DMS79 (cell line): ENCODE results near the gene SLC12A6.
"Not testable (repeated sequence)": the region's sequence is repeated elsewhere in the genome, so short reads cannot be mapped to it uniquely, and the experiment has no call there.

Experiments used
- DNase-seq: peaks from one replicate; lab custom pipeline; 2025; lab: John Stamatoyannopoulos, UW

The SLC12A6 gene

DNA sequence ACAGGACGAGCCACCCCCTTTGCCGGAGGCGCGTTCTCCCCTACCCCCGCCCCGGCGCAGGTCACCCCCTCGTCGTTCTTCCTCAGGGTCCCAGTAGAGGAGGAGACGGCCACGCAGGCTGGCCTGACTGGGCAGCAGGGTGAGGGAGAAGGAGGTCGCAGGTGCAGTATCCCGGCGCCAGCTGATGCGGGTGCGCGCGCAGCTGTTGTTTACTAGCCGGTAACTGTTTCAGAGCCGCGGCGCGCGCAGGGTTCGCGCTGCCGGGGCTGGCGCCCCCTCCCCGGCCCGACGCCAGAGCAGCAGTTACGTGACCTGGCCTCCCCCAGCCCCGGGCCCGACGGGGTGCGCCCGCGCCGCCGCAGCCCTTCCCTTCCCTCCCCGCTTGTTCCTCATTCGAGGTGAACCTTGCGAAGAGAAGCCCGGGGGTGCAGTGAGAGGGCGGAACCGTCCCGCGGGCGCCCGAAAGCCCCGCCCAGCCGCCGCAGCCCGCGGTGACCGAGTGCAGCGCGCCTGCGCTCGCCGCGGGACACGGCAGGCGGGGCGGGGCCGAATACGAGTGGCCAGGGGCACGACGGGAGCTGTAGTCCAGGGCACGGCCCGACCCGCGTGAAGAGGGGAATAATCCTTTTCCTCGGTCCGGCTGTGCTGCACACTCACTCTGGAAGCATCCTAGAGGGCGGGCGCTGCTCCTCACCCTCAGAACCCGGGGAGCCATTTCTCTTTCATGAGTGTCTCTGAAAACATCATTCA is at the start of gene SLC12A6:
SLC12A6 (minus strand) TSS at position 225 of the 750 bp plus-strand sequence. CDS start 1,101 bp downstream, outside the sequence.
- DNase-seq = peak; percentile 67

DNA sequence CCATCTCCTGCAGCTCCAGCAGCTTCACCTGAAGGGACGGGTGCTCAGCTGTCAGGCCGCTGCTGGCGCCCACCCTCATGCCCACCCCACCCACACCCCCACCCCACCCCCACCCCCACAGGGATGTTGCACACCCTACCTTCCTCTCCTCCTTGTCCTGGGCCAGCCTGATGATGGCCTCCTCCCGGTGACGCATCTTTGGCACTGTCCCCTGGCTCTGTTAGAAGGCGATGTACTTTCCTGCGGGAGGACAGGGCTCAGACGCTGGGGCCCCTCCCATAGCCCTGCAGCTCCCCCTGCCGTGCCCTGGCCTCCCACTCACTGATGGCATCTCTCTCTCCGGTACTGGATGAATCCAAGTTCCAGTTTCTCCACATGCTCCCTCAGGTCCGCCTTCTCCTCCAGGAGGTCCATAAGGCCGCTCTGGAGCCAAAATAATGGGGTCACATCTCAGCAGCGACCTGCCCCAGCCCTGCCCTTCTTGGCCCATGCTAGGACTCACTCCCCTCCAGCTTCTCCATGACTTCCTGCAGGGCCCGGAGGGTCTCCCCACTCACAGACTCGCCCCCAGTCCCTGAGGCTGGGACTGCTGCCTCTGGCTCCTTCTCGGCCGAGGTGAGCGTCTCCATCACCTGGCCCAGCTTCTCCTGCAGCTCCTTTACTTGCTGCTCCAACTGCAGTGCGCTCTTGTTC is 44.4 kb upstream of the SLC12A6 start:
- DNase-seq = not testable (repeated sequence)

DNA sequence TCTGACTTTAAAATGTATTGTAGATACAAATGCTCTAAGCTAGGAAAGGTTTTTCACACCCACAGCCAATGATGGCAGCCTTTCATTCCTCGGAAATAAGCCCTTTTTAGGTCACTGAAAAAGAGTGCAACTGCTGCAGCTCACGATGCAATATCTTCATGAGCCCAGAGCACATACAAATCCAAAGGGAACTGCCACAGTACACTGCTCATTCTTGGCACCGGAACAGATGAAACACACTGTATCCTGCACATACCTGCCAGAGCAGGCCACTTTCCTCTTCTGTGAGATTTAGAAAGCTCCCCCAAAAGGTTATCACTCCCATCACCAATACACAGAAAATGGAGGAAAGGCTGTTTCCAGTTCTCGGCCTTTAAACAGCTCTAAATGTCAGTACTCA is 42.9 kb upstream of the SLC12A6 start:
- DNase-seq = not testable (repeated sequence)

DNA sequence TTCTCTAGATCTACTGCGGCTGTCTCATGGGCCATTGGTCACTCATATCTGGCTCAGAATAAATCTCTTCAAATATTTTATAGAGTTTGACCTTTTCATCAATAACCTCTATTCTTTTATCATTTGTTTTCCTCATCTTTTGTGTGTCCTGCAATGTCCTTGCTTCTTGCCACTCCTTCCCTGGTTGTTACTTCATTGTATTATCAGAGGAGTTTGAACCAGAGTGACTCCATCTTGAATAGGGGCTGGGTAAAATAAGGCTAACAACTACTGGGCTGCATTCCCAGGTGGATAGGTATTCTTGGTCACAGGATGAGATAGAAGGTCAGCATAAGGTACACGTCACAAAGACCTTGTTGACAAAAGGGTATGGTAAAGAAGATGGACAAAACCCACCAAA is 39.3 kb upstream of the SLC12A6 start:
- DNase-seq = no peak

DNA sequence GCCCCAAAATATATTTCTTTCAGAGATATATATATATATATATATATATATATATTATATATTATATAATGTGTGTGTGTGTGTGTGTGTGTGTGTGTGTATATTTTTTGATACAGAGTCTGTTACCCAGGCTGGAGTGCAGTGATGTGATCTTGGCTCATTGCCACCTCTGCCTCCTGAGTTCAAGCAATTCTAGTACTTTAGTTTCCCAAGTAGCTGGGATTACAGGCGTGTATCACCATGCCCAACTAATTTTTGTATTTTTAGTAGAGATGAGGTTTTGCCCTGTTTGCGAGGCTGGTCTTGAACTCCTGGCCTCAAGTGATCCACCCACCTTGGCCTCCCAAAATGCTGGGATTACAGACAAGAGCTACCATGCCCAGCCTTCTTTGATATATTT is 38.0 kb upstream of the SLC12A6 start:
- not testable (repeated sequence) for DNase-seq

DNA sequence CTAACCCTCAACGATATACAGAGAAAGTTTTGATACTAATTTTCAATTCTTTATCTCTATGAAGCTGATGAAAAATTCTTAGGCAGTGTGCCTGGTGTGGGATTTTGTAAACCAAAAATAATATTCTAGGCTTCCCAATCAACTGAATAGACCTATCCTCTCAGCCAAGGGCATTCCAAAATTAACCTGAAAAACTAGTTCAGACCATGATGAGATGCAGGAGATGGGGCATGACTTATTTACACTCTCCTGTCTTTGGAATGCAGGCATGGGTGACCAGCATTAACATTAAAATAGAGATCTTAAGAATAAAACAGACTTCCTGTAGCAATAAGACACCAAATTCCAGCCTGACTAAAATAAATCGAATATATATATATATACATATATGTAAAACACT is 37.2 kb upstream of the SLC12A6 start:
- no peak for DNase-seq

DNA sequence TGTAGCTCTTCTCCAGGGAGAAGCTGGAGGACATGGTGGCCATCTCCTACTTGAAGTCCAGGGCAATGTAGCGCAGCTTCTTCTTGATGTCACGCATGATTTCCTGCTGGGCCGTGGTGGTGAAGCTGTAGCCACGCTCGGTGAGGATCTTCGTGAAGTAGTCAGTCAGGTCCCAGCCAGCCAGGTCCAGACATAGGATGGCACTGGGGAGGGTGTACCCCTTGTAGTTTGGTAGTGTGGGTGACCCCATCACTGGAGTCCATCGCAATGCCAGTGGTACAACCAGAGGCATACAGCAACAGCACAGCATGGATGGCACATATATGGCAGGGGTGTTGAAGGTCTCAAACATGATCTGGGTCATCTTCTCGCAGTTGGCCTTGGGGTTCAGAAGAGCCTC is 36.4 kb upstream of the SLC12A6 start:
- no peak for DNase-seq

DNA sequence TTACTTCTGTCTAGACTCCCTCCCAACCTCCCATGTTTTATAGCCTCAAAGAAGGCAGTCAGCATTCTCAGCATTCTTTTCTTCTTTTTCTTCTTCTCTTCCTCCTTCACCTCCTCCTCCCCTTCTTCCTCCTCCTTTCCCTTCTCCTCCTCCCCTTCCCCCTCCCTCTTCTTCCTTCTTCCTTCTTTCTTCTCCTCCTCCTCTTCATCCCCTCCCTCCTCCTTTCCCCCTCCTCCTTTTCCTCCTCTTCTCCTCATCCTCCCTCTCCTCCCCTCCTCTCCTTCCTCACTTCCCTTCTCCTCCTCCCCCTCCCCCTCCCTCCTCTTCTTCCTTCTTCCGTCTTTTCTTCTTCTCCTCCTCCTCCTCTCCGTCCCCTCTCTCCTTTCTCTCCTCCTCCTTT is 33.1 kb upstream of the SLC12A6 start:
- no peak for DNase-seq

DNA sequence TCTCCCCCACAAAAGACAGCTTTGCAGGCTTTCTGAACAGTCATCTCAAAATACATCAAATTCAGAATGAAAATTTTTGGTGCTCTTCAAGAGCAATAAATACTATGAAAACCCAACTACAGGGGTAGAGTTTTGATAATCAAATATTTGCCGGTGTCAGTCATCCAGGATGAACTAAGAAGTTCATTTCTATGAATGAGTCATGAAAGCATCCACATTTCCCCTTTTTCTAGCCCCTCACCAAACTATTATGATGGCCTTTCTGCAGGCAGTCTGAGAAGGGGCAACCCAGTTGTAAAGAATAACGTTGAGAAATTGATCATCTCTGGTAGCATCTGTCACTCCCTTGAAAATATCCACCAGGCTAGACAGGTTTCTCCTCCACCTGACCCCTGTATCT is 32.5 kb upstream of the SLC12A6 start:
- no peak for DNase-seq

DNA sequence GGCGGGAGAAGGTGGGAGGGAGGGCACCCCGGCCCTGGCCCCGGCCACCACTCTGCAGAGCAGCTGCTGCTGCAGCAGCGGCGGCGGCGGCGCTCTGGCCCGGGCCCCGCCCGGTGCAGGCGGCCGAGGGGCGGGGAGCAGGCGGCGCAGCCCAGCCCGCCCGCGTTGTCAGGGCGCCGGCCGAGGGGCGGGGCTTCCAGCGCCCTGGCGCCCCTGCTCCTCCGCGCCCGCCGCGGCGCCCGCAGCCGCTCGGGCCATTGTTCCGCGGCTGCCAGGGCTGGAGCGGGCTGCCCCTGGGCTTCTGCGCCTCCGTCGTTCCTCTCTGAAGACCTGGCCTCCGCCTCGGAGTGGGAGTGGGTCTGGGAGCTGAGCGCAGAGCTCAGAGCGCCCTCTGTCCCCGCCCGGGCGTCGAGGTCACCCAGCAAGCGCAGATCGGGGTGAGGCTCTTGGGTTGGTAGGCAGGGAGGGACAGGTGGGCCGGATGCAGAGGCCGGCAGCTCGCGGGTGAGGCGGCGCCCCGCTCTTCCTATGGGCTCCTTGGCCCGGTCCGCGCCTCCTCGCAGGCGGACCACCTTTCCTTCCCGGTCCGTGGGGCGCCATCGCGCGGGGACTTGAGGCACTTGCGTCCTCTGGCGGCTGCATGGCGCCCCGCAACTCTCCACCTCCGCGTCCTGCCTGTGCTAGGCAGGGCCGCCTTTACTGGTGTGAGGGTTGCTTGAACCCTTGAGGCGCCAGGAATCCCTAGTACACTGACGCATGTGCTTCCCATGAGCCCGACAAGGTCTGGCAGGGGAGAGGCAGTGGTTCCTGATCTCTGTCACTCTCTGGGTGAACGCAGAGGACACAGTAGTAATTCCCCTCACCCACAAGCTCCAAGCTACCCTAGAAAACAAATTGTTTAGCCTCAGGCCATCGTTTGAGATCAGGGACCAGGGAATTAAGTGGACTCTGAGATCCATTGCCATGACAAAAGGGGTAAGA is 29.8 kb upstream of the SLC12A6 start, which contains the start of gene LPCAT4:
LPCAT4 (minus strand) TSS at position 96 of the 981 bp plus-strand sequence. CDS start 96 bp downstream, outside the sequence.
- peak; percentile 48 for DNase-seq

DNA sequence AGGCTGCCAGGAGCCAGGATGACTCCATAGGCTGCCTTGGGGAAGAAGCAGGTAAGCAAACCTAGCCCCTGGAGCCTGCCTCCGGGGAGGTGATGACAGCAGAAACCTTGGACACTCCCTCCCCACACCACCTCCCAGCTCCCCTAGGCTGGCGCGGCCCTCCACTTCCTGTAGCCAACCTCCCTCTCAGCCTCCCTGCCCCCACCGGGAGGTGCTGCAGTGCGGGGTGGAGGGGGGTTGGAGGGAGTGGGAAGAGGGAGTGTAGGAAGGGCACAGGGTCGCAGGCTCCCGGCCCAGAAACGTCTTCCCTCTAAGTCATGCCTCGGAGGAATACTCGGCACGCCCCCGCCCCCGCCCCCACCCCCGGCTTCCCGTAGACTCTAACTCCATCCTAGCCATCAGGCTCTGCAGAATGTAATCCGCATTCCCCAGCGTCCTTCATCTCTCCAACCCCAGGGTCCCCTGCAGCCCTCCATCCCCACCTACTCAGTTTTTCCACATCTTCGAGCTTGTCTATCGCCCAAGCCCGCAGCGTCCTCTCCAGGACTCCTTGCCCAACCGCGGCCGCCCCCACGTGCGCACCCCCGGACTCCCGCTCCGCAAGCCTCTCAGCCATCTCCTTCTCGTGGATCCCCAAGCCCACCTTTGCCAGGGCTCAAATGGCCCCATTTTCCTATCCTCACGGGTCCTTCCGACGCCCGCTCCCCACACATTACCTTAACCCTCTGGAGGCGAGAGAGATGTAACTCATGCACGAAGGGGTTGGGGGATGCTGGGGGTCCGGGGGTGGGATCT is 28.9 kb upstream of the SLC12A6 start:
- peak; percentile 16 for DNase-seq

DNA sequence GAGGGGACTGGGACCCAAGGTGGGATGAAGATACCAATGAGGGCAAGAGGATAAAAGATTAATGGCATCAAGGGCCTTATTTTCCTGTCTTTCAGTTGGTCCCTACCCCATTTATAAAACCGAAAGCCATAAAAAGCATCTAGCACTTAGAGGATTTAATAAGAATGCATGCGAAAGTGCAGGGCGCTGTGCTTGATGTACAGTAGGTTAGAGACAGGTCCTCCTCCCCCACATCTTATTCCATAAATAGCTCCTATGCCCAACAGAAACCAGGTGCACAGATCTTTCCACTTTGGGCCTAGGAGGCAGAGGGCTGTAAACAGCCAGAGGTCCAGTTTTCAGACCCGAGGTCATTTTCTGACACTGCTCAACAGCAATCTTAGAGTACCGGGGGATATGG is 28.3 kb upstream of the SLC12A6 start:
- DNase-seq = no peak

DNA sequence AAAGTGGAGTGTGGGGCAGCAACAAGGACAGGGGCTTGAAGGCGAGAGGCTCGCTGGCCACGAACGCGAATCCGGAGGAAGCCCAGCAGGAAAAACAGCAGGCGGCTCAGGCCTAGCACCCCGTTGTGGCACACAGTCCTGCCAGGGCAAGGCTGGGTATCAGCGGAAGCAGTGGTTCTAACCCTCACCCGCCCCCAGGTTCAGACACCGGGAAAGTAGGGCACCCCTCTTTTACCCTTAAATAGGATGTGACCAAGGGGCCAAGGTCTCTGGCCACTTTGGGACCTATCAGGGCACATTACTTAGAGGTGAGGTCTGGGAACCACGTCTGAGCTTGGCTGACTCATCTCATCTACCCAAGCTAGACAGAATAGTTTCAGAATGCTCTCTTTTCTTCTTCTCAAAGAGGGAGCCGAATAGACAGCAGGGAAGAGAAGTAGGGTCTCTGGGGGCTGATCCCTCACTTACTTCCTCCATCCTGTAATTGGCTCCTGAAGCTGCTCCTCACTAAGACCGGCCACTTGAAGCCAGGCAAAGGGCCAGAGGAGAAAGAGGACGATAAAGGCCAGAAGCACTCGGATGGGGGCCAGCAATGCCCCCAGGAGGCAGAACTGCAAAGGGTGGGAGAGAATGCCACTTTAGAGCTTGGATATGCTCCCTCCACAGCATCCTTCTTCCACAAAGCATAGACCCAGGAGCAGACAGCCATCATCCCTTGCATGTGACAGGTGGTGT is 27.7 kb upstream of the SLC12A6 start:
- DNase-seq = no peak

DNA sequence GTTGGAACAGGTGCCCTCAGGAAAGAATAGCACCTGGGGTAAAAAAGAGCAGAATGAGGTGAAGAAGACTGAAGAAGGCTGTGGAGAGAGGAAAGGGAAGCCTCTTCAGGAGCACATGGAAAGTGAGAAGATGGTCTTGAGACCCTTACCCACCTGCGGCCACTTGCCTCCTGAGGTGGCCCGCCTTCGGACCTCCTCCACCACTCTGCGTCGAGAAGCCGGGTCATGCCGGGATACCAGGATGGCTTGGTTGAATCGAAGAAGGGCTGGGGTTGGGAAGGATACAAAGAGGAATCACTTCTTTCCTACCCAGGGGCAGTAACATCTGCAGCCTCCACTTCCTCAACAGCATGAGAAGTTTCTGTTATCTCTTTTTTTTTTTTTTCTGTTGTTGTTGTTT is 26.5 kb upstream of the SLC12A6 start:
- no peak for DNase-seq

DNA sequence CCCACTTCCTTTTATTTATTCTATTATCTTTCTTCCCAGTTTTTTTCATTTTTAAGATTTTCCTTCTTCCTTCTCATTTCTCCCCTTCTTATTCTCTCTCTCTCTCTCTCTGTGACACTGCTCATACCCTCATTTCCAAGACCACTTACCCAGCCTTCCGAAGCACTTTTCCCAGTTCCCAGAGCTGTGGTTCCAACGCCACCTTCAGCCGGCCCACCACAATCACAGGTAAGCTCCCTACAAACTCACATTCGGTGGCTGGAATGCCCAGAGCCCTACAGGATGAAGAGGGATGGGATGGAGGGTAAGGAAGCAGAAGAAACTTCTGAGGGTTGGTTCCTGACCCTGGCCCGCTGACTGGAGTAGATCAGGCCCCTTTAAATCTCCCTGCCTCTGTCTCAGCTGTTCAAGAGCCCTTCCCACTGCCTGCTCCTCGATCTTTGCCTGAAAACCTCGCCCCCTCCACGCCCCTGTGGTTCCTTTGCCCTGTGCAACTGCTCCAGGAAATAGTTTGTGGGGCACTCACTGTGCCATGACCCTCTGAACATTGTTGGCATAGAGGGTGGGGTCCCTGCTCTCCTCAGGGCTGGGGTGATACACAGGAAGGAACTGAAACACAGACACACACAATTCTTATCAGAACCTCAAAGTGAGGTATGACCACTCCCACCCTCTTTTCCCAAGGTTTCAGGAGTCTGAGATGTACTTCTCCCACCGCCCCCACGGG is 24.6 kb upstream of the SLC12A6 start:
- DNase-seq = no peak

DNA sequence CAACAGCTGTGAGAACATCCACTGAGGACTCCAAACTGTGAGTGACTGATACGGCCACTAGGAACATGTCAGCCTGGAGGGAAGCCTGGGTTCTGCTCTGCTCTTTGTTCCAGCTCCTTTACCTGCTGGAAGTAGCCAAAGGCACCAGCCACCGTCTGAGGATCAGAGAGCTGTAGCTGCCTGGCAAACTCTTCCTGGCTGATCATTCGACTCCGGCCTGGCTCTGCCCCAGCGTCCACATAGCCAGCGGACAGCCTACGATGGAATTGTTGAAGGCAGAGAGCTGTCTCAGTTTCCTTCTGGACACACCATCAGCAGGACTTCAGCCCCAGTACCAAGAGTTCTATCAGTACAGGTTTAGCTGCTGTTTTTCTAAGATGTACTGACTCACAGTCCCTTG is 23.7 kb upstream of the SLC12A6 start:
- DNase-seq = no peak

DNA sequence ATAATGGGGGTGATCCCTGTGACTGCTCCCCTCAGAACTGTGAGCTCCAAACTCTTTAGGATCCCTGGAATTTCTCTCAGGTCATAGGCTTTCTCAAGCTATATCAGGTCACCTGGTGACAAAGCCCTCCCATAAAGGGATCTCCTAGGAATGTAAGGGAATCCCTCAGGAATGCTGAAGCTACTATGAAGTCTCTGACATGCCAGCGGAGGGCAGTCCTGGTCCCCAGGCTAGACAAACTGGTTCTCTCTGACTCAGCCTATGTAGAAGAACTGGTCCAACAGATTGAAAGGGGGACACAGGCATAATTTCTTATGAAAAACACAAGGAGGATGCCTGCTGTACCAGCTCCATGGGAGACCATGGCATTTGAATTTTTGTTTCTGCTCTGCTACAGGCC is 22.7 kb upstream of the SLC12A6 start:
- DNase-seq = no peak

DNA sequence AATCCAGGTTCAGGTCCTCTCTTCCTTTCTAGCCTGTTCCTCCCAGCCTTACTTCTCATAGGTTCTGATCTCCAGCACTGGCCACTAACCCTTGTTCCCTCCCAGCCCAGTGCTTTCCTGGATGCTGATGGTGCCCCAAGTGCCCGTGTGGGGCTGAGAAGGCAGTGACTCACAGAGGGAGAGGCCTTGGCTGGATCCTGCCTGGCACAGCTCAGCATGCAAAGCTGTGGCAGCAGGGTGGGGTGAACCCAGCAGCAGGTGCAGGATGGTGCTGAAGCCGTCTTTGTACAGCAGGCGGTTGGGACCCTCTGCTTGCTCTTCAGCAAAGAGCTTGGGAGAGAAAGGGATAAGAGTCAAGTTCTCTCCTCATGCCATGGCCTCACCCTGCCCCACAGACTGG is 21.8 kb upstream of the SLC12A6 start:
- DNase-seq = no peak

DNA sequence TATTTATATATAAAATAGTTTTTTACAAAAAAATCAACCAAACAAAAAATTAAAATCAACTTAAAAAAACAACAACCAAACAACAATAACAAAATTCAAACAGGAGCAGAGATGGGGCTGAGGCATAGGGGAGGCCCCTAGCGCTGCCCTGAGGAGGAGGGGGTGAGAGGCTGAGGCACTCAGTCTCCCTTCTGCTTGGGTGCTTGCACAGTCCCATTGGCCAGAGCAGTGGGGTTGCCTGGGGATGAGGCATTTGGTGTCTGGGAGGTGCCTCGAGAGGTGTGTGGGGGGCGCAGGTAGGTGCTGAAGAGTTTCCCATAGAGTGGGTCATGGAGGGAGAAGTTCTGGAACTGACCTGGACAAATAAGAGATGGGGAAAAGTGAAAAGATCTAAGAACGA is 21.4 kb upstream of the SLC12A6 start:
- DNase-seq = no peak

DNA sequence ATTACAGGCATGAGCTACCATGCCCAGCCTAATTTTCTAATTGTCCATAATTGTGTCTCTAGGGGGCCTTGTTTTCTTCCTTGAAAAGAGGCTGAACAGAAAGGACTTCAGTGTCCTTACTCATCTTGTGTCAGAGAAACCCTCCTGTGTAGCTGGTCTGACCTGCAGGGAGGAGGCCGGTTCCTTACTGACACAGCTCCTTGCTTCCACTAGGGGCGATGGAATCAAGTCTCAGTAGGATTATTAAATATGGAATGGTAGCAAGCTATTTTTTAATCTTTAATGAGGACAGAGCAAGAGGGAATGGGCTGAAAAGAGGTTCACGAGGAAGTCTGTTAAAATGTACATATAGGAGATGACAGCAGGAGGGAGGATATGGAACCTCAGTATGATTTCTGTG is 20.8 kb upstream of the SLC12A6 start:
- DNase-seq = no peak
